Panc1 (cell line): ENCODE measurements around the gene ALKAL2.

ENCODE experiments used
- POLR2AphosphoS5 ChIP-seq: IDR thresholded peaks from 2 replicates; pipeline ENCODE4 v1.6.1; 2012; ENCODE audit warnings: mild to moderate bottlenecking, low read depth, low read length, moderate library complexity
- REST ChIP-seq, 2 experiments: IDR thresholded peaks; 2 replicates each; pipeline ENCODE4 v1.6.1; 2011 to 2012; ENCODE audit warnings: low read depth in 2 of 2, control low read depth in 1 of 2, low read length in 1 of 2, mild to moderate bottlenecking in 1 of 2, moderate library complexity in 1 of 2; ENCODE audit not compliant: insufficient read depth in 1 of 2
- SIN3A ChIP-seq: IDR thresholded peaks from 2 replicates; pipeline ENCODE4 v1.6.1; 2012; ENCODE audit warnings: low read depth, mild to moderate bottlenecking, low read length, moderate library complexity, borderline replicate concordance; ENCODE audit not compliant: insufficient read depth
- TCF7L2 ChIP-seq: IDR thresholded peaks from 2 replicates; pipeline ENCODE4 v1.6.1; 2011; ENCODE audit warnings: mild to moderate bottlenecking, low read depth, low read length, inconsistent platforms
- TF ChIP-seq, protein P1 (sequence below): fragments of 450-650 bp; IDR thresholded peaks from 2 replicates; pipeline ENCODE4 v1.5.1; 2017; ENCODE audit warnings: mild to moderate bottlenecking

DNA sequence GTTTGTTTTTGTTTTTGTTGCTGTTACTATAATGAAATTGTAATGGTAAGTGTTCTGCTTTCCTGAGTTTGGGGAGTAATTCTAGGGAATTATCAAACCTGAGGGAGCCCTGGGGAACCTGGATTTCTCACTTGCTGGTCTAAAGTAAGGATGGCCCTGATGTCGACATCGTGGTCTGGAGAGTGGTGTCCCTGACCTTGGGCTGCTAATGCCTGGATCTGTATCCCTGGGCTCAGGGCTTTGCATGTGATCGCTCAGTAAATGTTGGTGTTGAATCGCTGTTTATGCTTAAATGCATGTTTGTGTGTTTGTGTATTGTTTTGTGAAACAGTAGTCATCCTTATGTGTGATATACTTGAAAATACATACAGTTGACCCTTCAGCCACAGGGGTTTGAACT, 17.0 kb downstream of the ALKAL2 start:
- TF ChIP-seq, protein P1, sequence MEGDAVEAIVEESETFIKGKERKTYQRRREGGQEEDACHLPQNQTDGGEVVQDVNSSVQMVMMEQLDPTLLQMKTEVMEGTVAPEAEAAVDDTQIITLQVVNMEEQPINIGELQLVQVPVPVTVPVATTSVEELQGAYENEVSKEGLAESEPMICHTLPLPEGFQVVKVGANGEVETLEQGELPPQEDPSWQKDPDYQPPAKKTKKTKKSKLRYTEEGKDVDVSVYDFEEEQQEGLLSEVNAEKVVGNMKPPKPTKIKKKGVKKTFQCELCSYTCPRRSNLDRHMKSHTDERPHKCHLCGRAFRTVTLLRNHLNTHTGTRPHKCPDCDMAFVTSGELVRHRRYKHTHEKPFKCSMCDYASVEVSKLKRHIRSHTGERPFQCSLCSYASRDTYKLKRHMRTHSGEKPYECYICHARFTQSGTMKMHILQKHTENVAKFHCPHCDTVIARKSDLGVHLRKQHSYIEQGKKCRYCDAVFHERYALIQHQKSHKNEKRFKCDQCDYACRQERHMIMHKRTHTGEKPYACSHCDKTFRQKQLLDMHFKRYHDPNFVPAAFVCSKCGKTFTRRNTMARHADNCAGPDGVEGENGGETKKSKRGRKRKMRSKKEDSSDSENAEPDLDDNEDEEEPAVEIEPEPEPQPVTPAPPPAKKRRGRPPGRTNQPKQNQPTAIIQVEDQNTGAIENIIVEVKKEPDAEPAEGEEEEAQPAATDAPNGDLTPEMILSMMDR = no peak
- TF ChIP-seq REST (IDR thresholded peaks at IDR 0.05; ENCODE audit: insufficient read depth in 1 of 2, low read depth in 2 of 2, low read length in 1 of 2) (no peak), POLR2AphosphoS5 (no peak), TCF7L2 (no peak), SIN3A (no peak)
